HEK293 (cell line): ENCODE measurements around the gene HLA-C.

Experiments used
- CTCF ChIA-PET: fragments of 350-600 bp; formaldehyde crosslinking; extraction: SDS; loops from one replicate; lab custom pipeline; 2021; ENCODE audit warnings: antibody characterized with exemption; lab: Yijun Ruan, JAX
- POLR2A ChIA-PET: fragments of 300-600 bp; formaldehyde crosslinking; extraction: SDS; loops from one replicate; lab custom pipeline; 2020; ENCODE audit warnings: antibody characterized with exemption, inconsistent platforms; lab: Yijun Ruan, JAX
- H3K27ac ChIP-seq: fragments of 200-500 bp; sonication (Bioruptor generic); 2 replicates; pipeline ENCODE4 v1.5.1; 2014; ENCODE audit warnings: low read depth, low read length, control low read depth, inconsistent platforms; ENCODE audit errors: extremely low read depth
- H3K36me3 ChIP-seq, 2 experiments: fragments of 200-500 bp in 1 of 2; sonication (Bioruptor generic) in 1 of 2; 1 replicate in 1 of 2; 2 replicates in 1 of 2; pipeline ENCODE4 v1.5.1; 2014 to 2017; ENCODE audit warnings: inconsistent platforms in 2 of 2, low read length in 2 of 2; ENCODE audit not compliant: control insufficient read depth in 2 of 2, insufficient read depth in 1 of 2
- H3K4me1 ChIP-seq: fragments of 200-500 bp; sonication (Bioruptor generic); 2 replicates; pipeline ENCODE4 v1.5.1; 2014; ENCODE audit warnings: mild to moderate bottlenecking, low read length, inconsistent platforms; ENCODE audit not compliant: control insufficient read depth, insufficient read depth
- H3K4me3 ChIP-seq: 2 replicates; pipeline ENCODE4 v1.5.1; 2011; ENCODE audit warnings: low read depth, mild to moderate bottlenecking, control low read depth, low read length, moderate library complexity
- H3K9me3 ChIP-seq: fragments of 200-500 bp; sonication (Bioruptor generic); 2 replicates; pipeline ENCODE4 v1.5.1; 2014; ENCODE audit warnings: low read depth, low read length, inconsistent platforms; ENCODE audit not compliant: control insufficient read depth, insufficient read depth
- GFI1B ChIP-seq: fragments of 450-650 bp; formaldehyde crosslinking; IDR thresholded peaks from 2 replicates; pipeline ENCODE4 v1.5.1; 2016; ENCODE audit warnings: missing biosample characterization, missing genetic modification characterization
- PBX3 ChIP-seq: sonication (generic); formaldehyde crosslinking; IDR thresholded peaks from 2 replicates; pipeline ENCODE4 v1.8.1; 2022; ENCODE audit warnings: mild to moderate bottlenecking, moderate library complexity, missing genetic modification reagents
- SP2 ChIP-seq: fragments of 450-650 bp; formaldehyde crosslinking; IDR thresholded peaks from 2 replicates; pipeline ENCODE4 v1.5.1; 2016; ENCODE audit warnings: missing biosample characterization, missing genetic modification characterization
- SP3 ChIP-seq: fragments of 450-650 bp; formaldehyde crosslinking; IDR thresholded peaks from 2 replicates; pipeline ENCODE4 v1.5.1; 2016; ENCODE audit warnings: missing biosample characterization, missing genetic modification characterization
- TCF7L2 ChIP-seq: IDR thresholded peaks from 2 replicates; pipeline ENCODE4 v1.6.1; 2011; ENCODE audit warnings: low read depth, mild to moderate bottlenecking, inconsistent platforms, low read length, moderate library complexity, borderline replicate concordance
- ZBTB21 ChIP-seq: fragments of 450-650 bp; formaldehyde crosslinking; IDR thresholded peaks from 2 replicates; pipeline ENCODE4 v1.5.1; 2017; ENCODE audit warnings: missing biosample characterization, missing genetic modification characterization
- ZBTB44 ChIP-seq: fragments of 450-650 bp; IDR thresholded peaks from 2 replicates; pipeline ENCODE4 v1.5.1; 2018; ENCODE audit warnings: missing biosample characterization, mild to moderate bottlenecking, missing genetic modification characterization
- ZBTB48 ChIP-seq: fragments of 450-650 bp; formaldehyde crosslinking; IDR thresholded peaks from 2 replicates; pipeline ENCODE4 v1.5.1; 2016; ENCODE audit warnings: missing biosample characterization, missing genetic modification characterization
- ZBTB7A ChIP-seq: fragments of 450-650 bp; formaldehyde crosslinking; IDR thresholded peaks from 2 replicates; pipeline ENCODE4 v1.5.1; 2016; ENCODE audit warnings: low read depth, missing biosample characterization, missing genetic modification characterization
- ZFHX2 ChIP-seq: fragments of 450-650 bp; formaldehyde crosslinking; conservative IDR thresholded peaks from 2 replicates; pipeline ENCODE4 v1.5.1; 2016; ENCODE audit warnings: missing biosample characterization, missing genetic modification characterization
- ZNF114 ChIP-seq: fragments of 450-650 bp; formaldehyde crosslinking; IDR thresholded peaks from 2 replicates; pipeline ENCODE4 v1.5.0; 2017; ENCODE audit warnings: missing biosample characterization, missing genetic modification characterization
- ZNF133 ChIP-seq: fragments of 450-650 bp; formaldehyde crosslinking; IDR thresholded peaks from 2 replicates; pipeline ENCODE4 v1.5.1; 2016; ENCODE audit warnings: missing biosample characterization, missing genetic modification characterization
- ZNF221 ChIP-seq: fragments of 450-650 bp; formaldehyde crosslinking; IDR thresholded peaks from 2 replicates; pipeline ENCODE4 v1.5.1; 2017; ENCODE audit warnings: missing biosample characterization, missing genetic modification characterization, borderline replicate concordance
- ZNF223 ChIP-seq: fragments of 450-650 bp; formaldehyde crosslinking; IDR thresholded peaks from 2 replicates; pipeline ENCODE4 v1.5.1; 2016; ENCODE audit warnings: missing biosample characterization, missing genetic modification characterization
- ZNF391 ChIP-seq: fragments of 450-650 bp; formaldehyde crosslinking; IDR thresholded peaks from 2 replicates; pipeline ENCODE4 v1.5.1; 2016; ENCODE audit warnings: low read depth, missing biosample characterization, missing genetic modification characterization, borderline replicate concordance
- ZNF513 ChIP-seq: fragments of 450-650 bp; IDR thresholded peaks from 2 replicates; pipeline ENCODE4 v1.5.1; 2018; ENCODE audit warnings: missing biosample characterization, missing genetic modification characterization
- ZNF624 ChIP-seq: fragments of 450-650 bp; formaldehyde crosslinking; IDR thresholded peaks from 2 replicates; pipeline ENCODE4 v1.5.1; 2017; ENCODE audit warnings: missing biosample characterization, missing genetic modification characterization
- ZNF639 ChIP-seq: fragments of 450-650 bp; formaldehyde crosslinking; IDR thresholded peaks from 2 replicates; pipeline ENCODE4 v1.5.1; 2016; ENCODE audit warnings: missing biosample characterization, missing genetic modification characterization
- ZNF658 ChIP-seq: fragments of 450-650 bp; formaldehyde crosslinking; IDR thresholded peaks from 2 replicates; pipeline ENCODE4; 2016; ENCODE audit warnings: missing biosample characterization, missing genetic modification characterization
- ZNF660 ChIP-seq: fragments of 450-650 bp; IDR thresholded peaks from 2 replicates; pipeline ENCODE4 v1.5.1; 2018; ENCODE audit warnings: missing biosample characterization, mild to moderate bottlenecking, missing genetic modification characterization
- ZNF677 ChIP-seq: fragments of 450-650 bp; IDR thresholded peaks from 2 replicates; pipeline ENCODE4 v1.5.0; 2018; ENCODE audit warnings: missing biosample characterization, mild to moderate bottlenecking, missing genetic modification characterization, moderate library complexity
- TF ChIP-seq, protein P1 (sequence below): fragments of 450-650 bp; formaldehyde crosslinking; IDR thresholded peaks from 2 replicates; pipeline ENCODE4 v1.5.1; 2016; ENCODE audit warnings: missing biosample characterization, missing genetic modification characterization, borderline replicate concordance
- TF ChIP-seq, protein P2 (sequence below): fragments of 450-650 bp; formaldehyde crosslinking; IDR thresholded peaks from 2 replicates; pipeline ENCODE4 v1.5.1; 2016; ENCODE audit warnings: missing biosample characterization, missing genetic modification characterization, borderline replicate concordance

Gene HLA-C

DNA sequence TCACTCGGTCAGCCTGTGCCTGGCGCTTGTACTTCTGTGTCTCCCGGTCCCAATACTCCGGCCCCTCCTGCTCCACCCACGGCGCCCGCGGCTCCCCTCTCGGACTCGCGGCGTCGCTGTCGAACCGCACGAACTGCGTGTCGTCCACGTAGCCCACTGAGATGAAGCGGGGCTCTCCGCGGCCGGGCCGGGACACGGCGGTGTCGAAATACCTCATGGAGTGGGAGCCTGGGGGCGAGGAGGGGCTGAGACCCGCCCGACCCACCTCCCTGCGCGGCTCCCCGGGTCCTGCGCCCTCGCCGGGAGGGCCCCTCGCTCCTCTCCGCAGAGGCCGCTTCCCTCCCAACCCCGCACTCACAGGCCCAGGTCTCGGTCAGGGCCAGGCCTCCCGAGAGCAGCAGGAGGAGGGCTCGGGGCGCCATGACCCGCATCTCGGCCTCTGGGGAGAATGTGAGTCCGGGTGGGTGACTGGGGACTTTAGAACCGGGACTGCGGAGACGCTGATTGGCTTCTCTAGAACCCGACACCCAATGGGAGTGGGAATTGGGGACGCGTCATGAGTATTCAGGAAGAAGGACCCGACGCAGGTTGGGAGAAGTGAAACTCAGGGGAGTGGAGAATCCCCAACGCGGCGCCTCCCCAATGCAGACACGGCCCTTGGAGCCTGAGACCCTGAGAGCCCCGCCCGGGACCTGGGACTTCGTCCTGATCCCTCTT is at the start of gene HLA-C:
TSS of gene HLA-C (minus strand) at position 452 of the 717 bp plus-strand sequence. CDS start at position 431, 21 bp downstream.
- Histone ChIP-seq H3K4me3 (peak within 1 kb of the TSS; percentile 88), H3K36me3 (peaks cover 19 to 27% of the 10 kb centered on the region in 2 experiments; a peak in 2 of 3 replicates), H3K9me3 (no peaks in the 10 kb centered on the region), H3K27ac (peak within 1 kb of the TSS; percentile 81), H3K4me1 (no peaks in the 10 kb centered on the region)
- CTCF ChIA-PET: no interaction called here
- POLR2A ChIA-PET: no interaction called here
- no peak for TF ChIP-seq TCF7L2
- TF ChIP-seq ZNF223 (tag by site-specific recombination): no peak
- no peak for TF ChIP-seq ZNF133 (tag by site-specific recombination)
- TF ChIP-seq SP3 (tag by site-specific recombination): no peak; the same call in 1 of the 2 replicates
- TF ChIP-seq, protein P1, sequence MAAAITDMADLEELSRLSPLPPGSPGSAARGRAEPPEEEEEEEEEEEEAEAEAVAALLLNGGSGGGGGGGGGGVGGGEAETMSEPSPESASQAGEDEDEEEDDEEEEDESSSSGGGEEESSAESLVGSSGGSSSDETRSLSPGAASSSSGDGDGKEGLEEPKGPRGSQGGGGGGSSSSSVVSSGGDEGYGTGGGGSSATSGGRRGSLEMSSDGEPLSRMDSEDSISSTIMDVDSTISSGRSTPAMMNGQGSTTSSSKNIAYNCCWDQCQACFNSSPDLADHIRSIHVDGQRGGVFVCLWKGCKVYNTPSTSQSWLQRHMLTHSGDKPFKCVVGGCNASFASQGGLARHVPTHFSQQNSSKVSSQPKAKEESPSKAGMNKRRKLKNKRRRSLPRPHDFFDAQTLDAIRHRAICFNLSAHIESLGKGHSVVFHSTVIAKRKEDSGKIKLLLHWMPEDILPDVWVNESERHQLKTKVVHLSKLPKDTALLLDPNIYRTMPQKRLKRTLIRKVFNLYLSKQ (tag by site-specific recombination): no peak
- no peak for TF ChIP-seq ZNF513
- TF ChIP-seq ZNF660: no peak
- TF ChIP-seq ZNF624 (tag by site-specific recombination): no peak
- no peak for TF ChIP-seq ZBTB44 (tag by site-specific recombination)
- TF ChIP-seq, protein P2, sequence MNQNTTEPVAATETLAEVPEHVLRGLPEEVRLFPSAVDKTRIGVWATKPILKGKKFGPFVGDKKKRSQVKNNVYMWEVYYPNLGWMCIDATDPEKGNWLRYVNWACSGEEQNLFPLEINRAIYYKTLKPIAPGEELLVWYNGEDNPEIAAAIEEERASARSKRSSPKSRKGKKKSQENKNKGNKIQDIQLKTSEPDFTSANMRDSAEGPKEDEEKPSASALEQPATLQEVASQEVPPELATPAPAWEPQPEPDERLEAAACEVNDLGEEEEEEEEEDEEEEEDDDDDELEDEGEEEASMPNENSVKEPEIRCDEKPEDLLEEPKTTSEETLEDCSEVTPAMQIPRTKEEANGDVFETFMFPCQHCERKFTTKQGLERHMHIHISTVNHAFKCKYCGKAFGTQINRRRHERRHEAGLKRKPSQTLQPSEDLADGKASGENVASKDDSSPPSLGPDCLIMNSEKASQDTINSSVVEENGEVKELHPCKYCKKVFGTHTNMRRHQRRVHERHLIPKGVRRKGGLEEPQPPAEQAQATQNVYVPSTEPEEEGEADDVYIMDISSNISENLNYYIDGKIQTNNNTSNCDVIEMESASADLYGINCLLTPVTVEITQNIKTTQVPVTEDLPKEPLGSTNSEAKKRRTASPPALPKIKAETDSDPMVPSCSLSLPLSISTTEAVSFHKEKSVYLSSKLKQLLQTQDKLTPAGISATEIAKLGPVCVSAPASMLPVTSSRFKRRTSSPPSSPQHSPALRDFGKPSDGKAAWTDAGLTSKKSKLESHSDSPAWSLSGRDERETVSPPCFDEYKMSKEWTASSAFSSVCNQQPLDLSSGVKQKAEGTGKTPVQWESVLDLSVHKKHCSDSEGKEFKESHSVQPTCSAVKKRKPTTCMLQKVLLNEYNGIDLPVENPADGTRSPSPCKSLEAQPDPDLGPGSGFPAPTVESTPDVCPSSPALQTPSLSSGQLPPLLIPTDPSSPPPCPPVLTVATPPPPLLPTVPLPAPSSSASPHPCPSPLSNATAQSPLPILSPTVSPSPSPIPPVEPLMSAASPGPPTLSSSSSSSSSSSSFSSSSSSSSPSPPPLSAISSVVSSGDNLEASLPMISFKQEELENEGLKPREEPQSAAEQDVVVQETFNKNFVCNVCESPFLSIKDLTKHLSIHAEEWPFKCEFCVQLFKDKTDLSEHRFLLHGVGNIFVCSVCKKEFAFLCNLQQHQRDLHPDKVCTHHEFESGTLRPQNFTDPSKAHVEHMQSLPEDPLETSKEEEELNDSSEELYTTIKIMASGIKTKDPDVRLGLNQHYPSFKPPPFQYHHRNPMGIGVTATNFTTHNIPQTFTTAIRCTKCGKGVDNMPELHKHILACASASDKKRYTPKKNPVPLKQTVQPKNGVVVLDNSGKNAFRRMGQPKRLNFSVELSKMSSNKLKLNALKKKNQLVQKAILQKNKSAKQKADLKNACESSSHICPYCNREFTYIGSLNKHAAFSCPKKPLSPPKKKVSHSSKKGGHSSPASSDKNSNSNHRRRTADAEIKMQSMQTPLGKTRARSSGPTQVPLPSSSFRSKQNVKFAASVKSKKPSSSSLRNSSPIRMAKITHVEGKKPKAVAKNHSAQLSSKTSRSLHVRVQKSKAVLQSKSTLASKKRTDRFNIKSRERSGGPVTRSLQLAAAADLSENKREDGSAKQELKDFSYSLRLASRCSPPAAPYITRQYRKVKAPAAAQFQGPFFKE: 0 out of 2 replicates have a peak, but pooled peaks have one; percentile 81
- no peak for TF ChIP-seq ZNF677
- no peak for TF ChIP-seq ZNF658 (tag by site-specific recombination)
- TF ChIP-seq ZBTB7A (tag by site-specific recombination): no peak
- TF ChIP-seq ZBTB48 (tag by site-specific recombination): no peak; the same call in 1 of the 2 replicates
- TF ChIP-seq ZNF221 (tag by site-specific recombination): no peak
- peak; percentile 79 for TF ChIP-seq SP2 (tag by site-specific recombination)
- TF ChIP-seq ZNF391 (tag by site-specific recombination): peak; percentile 80; the same call in 1 of the 2 replicates
- TF ChIP-seq ZFHX2: peak; percentile 57
- no peak for TF ChIP-seq ZBTB21 (tag by site-specific recombination)
- no peak for TF ChIP-seq ZNF639 (tag by site-specific recombination)
- no peak for TF ChIP-seq ZNF114 (tag by site-specific recombination)
- TF ChIP-seq GFI1B (tag by site-specific recombination): no peak
- peak; percentile 59; the same call in 1 of the 2 replicates for TF ChIP-seq PBX3
